HG02571 (cell line): ENCODE results near the gene DDIT3.
"Not testable (repeated sequence)": the region's sequence is repeated elsewhere in the genome, so short reads cannot be mapped to it uniquely, and the experiment has no call there.

Experiments used
- ATAC-seq: cut with Tn5 transposase; IDR thresholded peaks from one replicate; pipeline ENCODE4 v1.9.1; 2021; ENCODE audit warnings: mild to moderate bottlenecking, moderate library complexity; ENCODE audit not compliant: unreplicated experiment

DDIT3 gene

GRCh38 chr12:57526477-57527126 is 6.3 kb upstream of the DDIT3 start:
- ATAC-seq: no peak

- no peak for ATAC-seq
Measured at GRCh38 chr12:57525615-57526383, 5.5 kb upstream of the DDIT3 start.

- ATAC-seq: no peak
Measured at GRCh38 chr12:57524814-57525614, 4.7 kb upstream of the DDIT3 start.

- no peak for ATAC-seq
Measured at GRCh38 chr12:57523706-57524614, 3.6 kb upstream of the DDIT3 start.

GRCh38 chr12:57522887-57523705 is 2.8 kb upstream of the DDIT3 start:
- ATAC-seq: no peak

GRCh38 chr12:57522011-57522886 is 1.9 kb upstream of the DDIT3 start, which contains the start of gene MBD6:
MBD6 (plus strand) TSS chr12:57522824; CDS start chr12:57524304, 1,480 bp downstream.
- peak; percentile 44 for ATAC-seq

GRCh38 chr12:57521525-57522010 is 1.3 kb upstream of the DDIT3 start:
- no peak for ATAC-seq

GRCh38 chr12:57519796-57520052 is 590 bp downstream of the DDIT3 start:
- no peak for ATAC-seq

GRCh38 chr12:57518920-57519795 is 1.2 kb downstream of the DDIT3 start:
- no peak for ATAC-seq

GRCh38 chr12:57518176-57518919 is 2.0 kb downstream of the DDIT3 start:
- ATAC-seq: no peak

- not testable (repeated sequence) for ATAC-seq
Measured at GRCh38 chr12:57517718-57518117, 2.6 kb downstream of the DDIT3 start.

- ATAC-seq: no peak
Measured at GRCh38 chr12:57517187-57517586, 3.1 kb downstream of the DDIT3 start.

- ATAC-seq: no peak
Measured at GRCh38 chr12:57516617-57517153, 3.6 kb downstream of the DDIT3 start.

- no peak for ATAC-seq
Measured at GRCh38 chr12:57515934-57516541, 4.3 kb downstream of the DDIT3 start.

GRCh38 chr12:57515408-57515933 is 4.8 kb downstream of the DDIT3 start:
- ATAC-seq: no peak

- ATAC-seq: no peak
Measured at GRCh38 chr12:57514720-57515407, 5.5 kb downstream of the DDIT3 start.
